HTR-8/SVneo (cell line): ENCODE results near the gene KLHL14.
"Not testable (repeated sequence)": the region's sequence is repeated elsewhere in the genome, so short reads cannot be mapped to it uniquely, and the experiment has no call there.

Experiments used
- DNase-seq: peaks from one replicate; pipeline ENCODE4 v3.0.0; 2011; ENCODE audit warnings: low spot score, mixed read lengths; ENCODE audit not compliant: insufficient read length
- FAIRE-seq: peaks from 2 replicates; lab custom pipeline; 2011; peaks lifted over from hg19 to GRCh38; lab: Jason Lieb, UNC

Gene KLHL14

DNA sequence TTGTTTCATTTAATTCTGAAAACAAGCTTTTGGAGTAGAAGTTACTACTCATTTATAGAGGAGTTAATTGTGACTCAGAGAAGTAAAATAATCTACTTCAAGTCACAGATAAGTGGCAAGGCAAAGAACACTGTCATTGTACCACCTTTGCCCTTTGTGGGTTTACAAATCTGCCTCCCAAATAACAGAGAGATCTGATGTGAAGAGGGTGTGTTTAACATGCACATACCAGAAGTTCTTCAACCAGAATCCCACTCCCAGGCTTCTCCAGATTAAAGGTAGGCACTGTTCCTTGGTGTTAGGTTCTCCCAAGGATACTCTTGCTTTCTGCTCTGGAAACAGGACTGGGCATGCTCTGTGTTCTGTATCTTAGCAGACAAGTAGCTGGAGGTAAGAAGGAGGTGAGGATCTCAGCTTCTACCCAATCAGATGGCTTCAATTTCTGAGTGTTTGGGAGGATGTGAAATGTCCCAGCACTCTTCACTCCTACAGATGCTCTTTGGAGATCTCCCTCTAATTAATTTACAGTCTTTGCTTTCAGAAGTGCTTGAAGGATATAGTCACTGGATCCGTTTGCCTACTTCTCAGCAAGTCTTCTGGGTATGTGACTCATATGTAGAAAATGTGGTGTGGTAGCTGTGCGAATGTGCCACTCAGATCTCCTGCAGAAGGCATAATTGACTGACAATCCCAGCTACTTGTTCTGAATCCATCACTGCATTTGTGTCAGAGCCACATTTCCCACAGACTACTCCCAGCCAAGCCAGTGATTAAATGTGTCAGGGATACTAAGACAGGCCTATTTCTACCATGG lies 111.1 kb downstream of the KLHL14 start:
- FAIRE-seq (no peak), DNase-seq (no peak)

DNA sequence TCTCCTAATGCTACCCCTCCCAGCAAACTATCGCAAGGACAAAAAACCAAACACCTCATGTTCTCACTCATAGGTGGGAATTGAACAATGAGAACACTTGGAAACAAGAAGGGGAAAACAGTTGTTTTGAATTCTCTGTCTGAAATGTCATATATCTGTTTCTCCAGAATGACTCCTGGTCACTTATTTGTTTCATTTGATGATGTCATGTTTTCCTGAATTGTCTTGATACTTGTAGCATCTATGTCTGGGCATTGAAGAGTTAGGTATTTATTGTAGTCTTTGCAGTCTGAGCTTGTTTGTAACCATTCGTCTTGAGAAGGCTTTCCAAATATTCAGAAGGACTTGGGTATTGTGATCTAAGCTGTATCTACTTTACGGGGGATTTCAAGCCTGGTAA lies 118.3 kb downstream of the KLHL14 start:
- not testable (repeated sequence) for DNase-seq, FAIRE-seq

DNA sequence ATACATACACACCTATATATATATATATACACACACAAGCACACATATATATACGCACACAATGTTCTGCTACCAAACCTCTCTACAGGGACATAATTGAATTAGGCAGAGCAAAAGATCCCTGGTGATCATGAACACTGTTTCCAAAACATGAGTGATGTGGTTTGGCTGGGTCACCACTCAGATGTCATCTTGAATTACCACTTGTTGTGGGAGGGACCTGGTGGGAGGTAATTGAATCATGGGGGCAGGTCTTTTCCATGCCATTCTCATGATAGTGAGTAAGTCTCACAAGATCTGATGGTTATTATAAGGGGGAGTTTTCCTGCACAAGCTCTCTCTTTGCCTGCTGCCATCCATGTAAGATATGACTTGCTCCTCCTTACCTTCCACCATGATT lies 135.2 kb downstream of the KLHL14 start:
- not testable (repeated sequence) for DNase-seq, FAIRE-seq

DNA sequence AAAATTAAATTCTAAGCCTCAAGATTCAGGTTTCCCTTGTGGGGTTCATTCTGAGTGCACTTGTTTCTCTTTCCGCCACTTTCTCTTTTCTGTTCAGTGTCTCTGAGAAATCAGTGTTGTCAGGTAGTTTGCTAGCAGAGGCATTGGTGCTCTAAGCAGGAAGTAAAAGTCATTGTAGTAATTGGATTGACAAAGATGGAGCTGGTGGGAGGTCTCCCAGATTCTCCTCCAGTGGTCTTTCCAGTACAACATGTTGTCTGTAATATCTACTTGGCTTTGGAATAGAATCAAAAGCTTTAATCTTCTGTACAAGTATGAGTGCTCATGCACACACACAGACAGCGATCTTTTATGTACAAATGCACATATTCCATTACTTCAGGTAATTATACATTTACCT lies 135.6 kb downstream of the KLHL14 start:
- FAIRE-seq (no peak), DNase-seq (no peak)

DNA sequence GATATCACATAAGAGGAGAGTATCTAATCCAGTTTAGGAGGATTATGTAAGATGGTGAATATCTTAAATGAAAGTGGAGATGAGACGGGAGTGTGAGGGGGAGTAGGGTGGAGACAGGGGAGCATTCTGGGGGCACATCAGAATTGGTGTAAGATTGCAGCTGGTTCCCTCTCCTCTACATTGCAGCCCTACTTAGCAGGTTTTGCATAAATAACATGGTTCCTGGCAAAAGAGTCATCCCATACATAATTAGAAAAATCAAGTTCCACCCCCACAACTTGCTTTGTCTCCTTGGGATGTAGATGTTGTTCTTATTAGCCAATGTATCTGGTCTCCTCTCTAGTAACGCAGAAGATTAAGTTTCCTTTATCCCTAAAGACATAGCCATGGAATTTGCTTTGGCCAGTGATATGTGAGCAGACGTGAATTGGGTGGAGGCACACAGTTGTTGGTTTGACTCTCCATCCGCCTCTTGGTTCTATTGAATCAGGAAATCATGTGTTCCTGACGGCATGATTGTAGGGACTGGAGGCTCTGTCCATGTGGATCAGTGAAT lies 137.9 kb downstream of the KLHL14 start:
- FAIRE-seq = no peak

DNA sequence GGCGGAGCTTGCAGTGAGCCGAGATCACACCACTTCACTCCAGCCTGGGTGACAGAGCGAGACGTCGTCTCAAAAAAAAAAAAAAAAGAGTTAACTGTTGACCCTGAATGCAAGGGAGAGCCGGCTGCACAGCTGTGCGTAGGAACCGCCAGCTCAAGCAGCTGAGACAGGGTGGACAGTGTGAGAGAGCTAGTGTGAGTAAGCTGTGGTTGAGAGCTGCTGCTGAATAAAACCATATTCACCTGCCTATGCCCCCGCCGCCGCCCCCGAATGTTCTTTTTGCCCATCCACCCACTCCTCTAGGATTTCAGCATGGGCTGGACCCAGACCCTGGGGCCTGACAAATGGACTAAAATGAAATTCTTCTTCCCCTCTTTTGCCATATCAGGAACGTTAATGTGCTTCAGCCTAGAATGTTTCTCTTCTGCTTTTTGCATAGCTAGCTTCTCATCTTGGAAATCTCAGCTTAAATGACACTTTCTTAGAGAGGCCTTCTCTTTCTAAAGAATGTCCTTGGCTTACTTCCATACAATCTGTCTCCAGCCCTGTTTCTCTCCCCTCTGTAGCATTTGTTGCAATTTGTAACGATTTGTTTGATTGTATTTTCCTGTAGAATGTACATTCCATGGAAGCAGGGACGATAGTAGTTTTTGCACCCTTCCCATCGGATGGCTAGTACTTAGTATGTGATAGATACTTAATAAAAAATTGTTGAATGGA lies 142.7 kb downstream of the KLHL14 start:
- FAIRE-seq (no peak), DNase-seq (no peak)

More for the DNA sequence above, 137.9 kb downstream of the KLHL14 start:
- no peak for DNase-seq

DNA sequence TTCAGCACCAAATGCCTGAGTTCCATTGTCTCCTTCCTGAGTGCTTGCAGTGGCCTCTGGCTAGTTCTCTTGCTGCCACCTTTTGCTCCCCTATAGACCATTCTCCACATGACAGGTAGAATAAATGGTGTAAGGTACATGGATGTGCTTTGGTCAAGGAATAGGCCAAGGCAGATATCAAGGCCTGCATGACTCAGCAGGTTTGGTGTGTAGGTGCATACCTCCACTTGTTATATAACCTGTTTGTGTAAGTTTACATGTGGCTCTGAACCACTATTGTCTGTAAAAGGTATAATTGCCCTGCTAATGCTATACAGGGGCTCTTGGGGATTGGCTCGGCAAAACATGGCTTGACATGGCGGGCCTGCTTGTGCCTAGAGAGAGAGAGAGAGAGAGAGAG lies 143.5 kb downstream of the KLHL14 start:
- DNase-seq = no peak
- no peak for FAIRE-seq

DNA sequence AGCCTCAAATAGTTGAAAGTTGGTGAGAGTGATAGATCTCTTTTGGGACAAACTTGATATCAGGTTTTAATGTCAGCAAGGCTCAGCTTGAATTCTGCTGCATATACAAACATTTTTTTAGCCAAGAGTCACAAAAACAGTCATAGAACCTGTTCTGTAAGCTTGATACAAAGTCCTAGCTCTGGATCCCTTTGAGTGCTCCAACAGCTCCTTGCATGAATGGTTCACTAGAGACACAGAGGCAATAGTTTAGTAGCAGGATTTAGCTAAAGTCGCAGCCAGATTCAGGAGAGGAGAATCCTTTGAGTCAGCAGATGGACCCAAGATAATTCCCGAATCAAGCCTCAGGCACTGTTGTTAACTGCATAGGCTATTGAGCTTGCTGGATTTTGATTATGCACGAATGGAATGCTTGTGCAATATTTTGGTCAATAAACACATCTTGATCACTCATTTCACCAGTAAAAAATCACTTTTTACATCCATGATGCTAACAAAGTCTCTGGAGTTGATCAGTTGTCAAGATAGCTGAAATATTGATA lies 148.6 kb downstream of the KLHL14 start:
- DNase-seq (no peak), FAIRE-seq (no peak)

DNA sequence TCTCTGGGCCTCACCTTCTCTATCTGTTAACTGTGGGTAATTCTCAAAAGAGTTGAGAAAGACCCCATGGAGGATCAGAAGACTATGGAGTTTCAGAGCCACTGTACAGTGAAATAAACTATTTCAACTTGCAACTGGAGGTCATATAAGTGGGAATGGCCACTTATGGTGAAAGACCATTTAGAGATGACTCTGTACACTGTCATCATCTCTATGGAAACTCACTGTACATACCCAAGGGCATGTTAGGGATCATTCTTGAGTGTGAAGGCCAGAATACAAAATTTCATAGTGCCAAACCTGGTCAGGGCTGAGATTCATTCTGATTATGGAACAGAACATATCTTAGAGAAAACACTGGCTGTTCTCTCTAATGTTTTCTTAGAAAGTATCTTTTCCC lies 149.3 kb downstream of the KLHL14 start:
- DNase-seq = no peak
- no peak for FAIRE-seq
